ENCODE data around the gene PRR18.

PRR18 gene

GRCh38 chr6:166305562-166306117, 2.6 kb downstream of the PRR18 start:
- no peak for DNase-seq

- DNase-seq: no peak
These were observed 4.1 kb downstream of the PRR18 start for GRCh38 chr6:166304106-166304505.

GRCh38 chr6:166301611-166302529, 6.3 kb downstream of the PRR18 start:
- DNase-seq: no peak

GRCh38 chr6:166300357-166300987, 7.7 kb downstream of the PRR18 start:
- no peak for DNase-seq

- DNase-seq: no peak
These were observed 10.6 kb downstream of the PRR18 start for GRCh38 chr6:166297606-166298005.

GRCh38 chr6:166296035-166296883, 11.9 kb downstream of the PRR18 start:
- no peak for DNase-seq

- no peak for DNase-seq
These were observed 14.2 kb downstream of the PRR18 start for GRCh38 chr6:166293731-166294584.

- DNase-seq: no peak
These were observed 18.8 kb downstream of the PRR18 start for GRCh38 chr6:166289207-166290060.

- DNase-seq: no peak
These were observed 21.3 kb downstream of the PRR18 start for GRCh38 chr6:166286839-166287271.

GRCh38 chr6:166285233-166285632, 23.0 kb downstream of the PRR18 start:
- no peak for DNase-seq

GRCh38 chr6:166284640-166285039, 23.6 kb downstream of the PRR18 start:
- no peak for DNase-seq

- no peak for DNase-seq
These were observed 25.7 kb downstream of the PRR18 start for GRCh38 chr6:166282394-166283032.

GRCh38 chr6:166281104-166281503, 27.1 kb downstream of the PRR18 start:
- no peak for DNase-seq

GRCh38 chr6:166279393-166279679, 28.9 kb downstream of the PRR18 start:
- no peak for DNase-seq

GRCh38 chr6:166278579-166279392, 29.4 kb downstream of the PRR18 start:
- no peak for DNase-seq

- DNase-seq: no peak
These were observed 30.2 kb downstream of the PRR18 start for GRCh38 chr6:166277892-166278578.

GRCh38 chr6:166277018-166277417, 31.2 kb downstream of the PRR18 start:
- DNase-seq: no peak

- peak; percentile 8 for DNase-seq
These were observed 32.5 kb downstream of the PRR18 start for GRCh38 chr6:166275714-166276166.

All from amniotic stem cell (primary cell).